Pancreas (tissue), 10 donors: ENCODE results near the gene TRIM66. TPM values are rescaled to one million over a fixed set of nuclear protein-coding genes. Genes with fewer than 3 reads are reported as not detected.

Experiments
- ATAC-seq, 4 donors: fragments of 200-7000 bp; cut with Tn5 transposase; one replicate each; pipeline versions ENCODE4 v1.8.0 to v1.9.1; 2020; ENCODE audit warnings: mild to moderate bottlenecking in 4 of 4, moderate library complexity in 4 of 4
- DNase-seq, 6 donors: peaks; one replicate each; pipeline ENCODE4 v3.0.0-alpha.2; 2020
- FAIRE-seq: peaks from 2 replicates; lab custom pipeline; 2012; peaks lifted over from hg19 to GRCh38; lab: Jason Lieb, UNC
- H3K27ac ChIP-seq, 4 donors: fragments of 200-600 bp; sonication (generic); 1 replicate in 3 of 4; 2 replicates in 1 of 4; pipeline versions ENCODE4 v1.5.0 to v1.8.0; 2020
- H3K27me3 ChIP-seq, 4 donors: fragments of 200-600 bp; one replicate each; pipeline ENCODE4 v1.8.0; 2021
- H3K36me3 ChIP-seq, 3 donors: fragments of 200-600 bp; sonication (generic) in 1 of 3; one replicate each; pipeline versions ENCODE4 v1.5.0 to v1.8.0; 2020 to 2021
- H3K4me1 ChIP-seq, 3 donors: fragments of 200-600 bp; one replicate each; pipeline ENCODE4 v1.8.0; 2021
- H3K4me3 ChIP-seq, 4 donors: fragments of 200-600 bp; sonication (generic) in 2 of 4; one replicate each; pipeline versions ENCODE4 v1.5.0 to v1.8.0; 2020 to 2021
- H3K9me3 ChIP-seq, 4 donors: fragments of 200-600 bp; one replicate each; pipeline ENCODE4 v1.8.0; 2021
- WGBS, 2 donors: extraction: QIAGEN DNeasy Blood & Tissue Kit; methylation state at CpG; one replicate each; pipeline ENCODE4 v1.1.7; 2013; 5-methylcytosine and 5-hydroxymethylcytosine counted together
- intact Hi-C, 3 donors: fragments of 100-400 bp; cut with DNase I; formaldehyde crosslinking; loops; one replicate each; pipeline versions ENCODE4 v1.11.1 to v1.14.2; 2022
- polyA plus RNA-seq, 2 donors: library from polyadenylated mRNA; stranded (reverse); fragments of 200-250 nt; gene quantifications; one replicate each; pipeline ENCODE4 v1.2.3, GENCODE V29; 2013
- total RNA-seq, 6 donors: library from RNA; stranded (reverse); fragmentation: NEBNext Ultra II Directional in 4 of 6; extraction: Animal tissue kit (Norgen Biotek cat#: 25700) in 4 of 6; gene quantifications; one replicate each; pipeline versions ENCODE4 v1.2.1 to v1.2.4, GENCODE V29; 2021 to 2023
- TF ChIP-seq, protein P1 (sequence below), 4 donors: fragments of 200-600 bp; sonication (generic) in 3 of 4; IDR thresholded peaks; one replicate each; pipeline versions ENCODE4 v1.5.0 to v1.8.0; 2021; ENCODE audit warnings: antibody characterized with exemption in 4 of 4
- donor health status: healthy with polysubstance abuse.
- donor health status: DM: no; HTN: no; CAD: no; lungs with moderate emphysema.
- donor health status: DM: no; HTN: no; CAD: no.
- donor health status: control.
- donor health status: control.
- donor health status: Bipolar disorder and iron deficiency.
- donor health status: DM: yes; HTN: yes; CAD: no.
- donor health status: DM: no; HTN: no; CAD: no.
- donor health status: DM: no; HTN: no; CAD: no.
- donor health status: DM: yes; HTN: yes; CAD: no.

The TRIM66 gene
- total and polyA plus RNA-seq, 8 donors, result 4.1 to 13.1 (median 9.8) TPM

DNA sequence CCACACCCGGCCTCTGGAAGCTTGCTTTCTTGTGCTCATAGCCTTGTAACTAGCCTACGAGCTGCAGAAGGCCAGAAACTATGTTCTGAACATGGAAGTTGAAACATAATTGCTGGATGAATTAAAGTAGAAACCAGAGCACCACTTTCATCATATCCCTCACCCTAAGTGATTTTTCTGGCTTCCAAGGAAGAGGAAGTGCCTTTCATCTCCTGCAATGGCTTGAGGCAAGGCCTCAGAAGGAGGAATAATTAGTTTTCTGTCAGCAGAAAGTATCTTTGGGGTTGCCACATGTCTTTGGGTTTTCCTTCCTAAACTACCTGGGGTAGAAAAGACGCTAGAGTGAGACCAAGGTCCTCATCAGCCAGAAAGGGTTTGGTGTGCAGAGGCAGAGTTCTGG lies 14.6 kb upstream of the TRIM66 start:
- Histone ChIP-seq H3K27ac (no peak overlapping the region), H3K36me3 (peaks cover 0 to 56% (median 21%) of the 10 kb centered on the region in 3 donors), H3K4me1 (peaks cover 7 to 15% (median 10%) of the 10 kb centered on the region in 3 donors), H3K9me3 (no peaks in the 10 kb centered on the region), H3K4me3 (no peak overlapping the region), H3K27me3 (no peaks in the 10 kb centered on the region)
- intact Hi-C loops, result loop anchor here in 1 of 3 donors (10.0 kb wide), 1 partner anchor 108 kb away; no protein-coding TSS in a partner anchor
- 94 to 95% methylated on average over 3 of the region's 3 CpGs for WGBS, 2 donors
- ATAC-seq (no peak), FAIRE-seq (no peak), DNase-seq (no peak)
- TF ChIP-seq, protein P1, sequence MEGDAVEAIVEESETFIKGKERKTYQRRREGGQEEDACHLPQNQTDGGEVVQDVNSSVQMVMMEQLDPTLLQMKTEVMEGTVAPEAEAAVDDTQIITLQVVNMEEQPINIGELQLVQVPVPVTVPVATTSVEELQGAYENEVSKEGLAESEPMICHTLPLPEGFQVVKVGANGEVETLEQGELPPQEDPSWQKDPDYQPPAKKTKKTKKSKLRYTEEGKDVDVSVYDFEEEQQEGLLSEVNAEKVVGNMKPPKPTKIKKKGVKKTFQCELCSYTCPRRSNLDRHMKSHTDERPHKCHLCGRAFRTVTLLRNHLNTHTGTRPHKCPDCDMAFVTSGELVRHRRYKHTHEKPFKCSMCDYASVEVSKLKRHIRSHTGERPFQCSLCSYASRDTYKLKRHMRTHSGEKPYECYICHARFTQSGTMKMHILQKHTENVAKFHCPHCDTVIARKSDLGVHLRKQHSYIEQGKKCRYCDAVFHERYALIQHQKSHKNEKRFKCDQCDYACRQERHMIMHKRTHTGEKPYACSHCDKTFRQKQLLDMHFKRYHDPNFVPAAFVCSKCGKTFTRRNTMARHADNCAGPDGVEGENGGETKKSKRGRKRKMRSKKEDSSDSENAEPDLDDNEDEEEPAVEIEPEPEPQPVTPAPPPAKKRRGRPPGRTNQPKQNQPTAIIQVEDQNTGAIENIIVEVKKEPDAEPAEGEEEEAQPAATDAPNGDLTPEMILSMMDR (IDR thresholded peaks at IDR 0.05), result no peak

DNA sequence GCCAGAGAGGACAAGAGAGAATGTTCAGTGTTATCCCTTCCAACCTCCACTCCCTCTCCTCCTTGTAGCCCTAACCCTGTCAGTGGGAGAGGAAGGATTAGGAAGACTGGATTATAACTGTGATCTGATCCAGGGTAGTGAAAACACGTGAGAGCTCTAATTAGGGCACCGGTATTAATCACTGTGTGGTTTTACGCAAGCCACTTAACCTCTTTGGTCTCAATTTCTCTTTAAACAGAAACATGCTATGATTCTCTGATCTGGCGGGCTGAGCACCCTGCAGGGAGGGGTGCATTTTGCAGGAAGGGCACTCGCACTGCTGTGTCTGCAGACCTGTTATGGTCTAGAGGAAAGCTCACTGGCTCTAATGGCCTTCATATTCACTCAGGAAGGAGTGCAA lies 11.7 kb upstream of the TRIM66 start:
- DNase-seq (no peak), FAIRE-seq (no peak), ATAC-seq (no peak)
- Histone ChIP-seq H3K4me1 (peaks cover 4 to 8% (median 4%) of the 10 kb centered on the region in 3 donors), H3K36me3 (peaks cover 0 to 56% (median 21%) of the 10 kb centered on the region in 3 donors), H3K27me3 (no peaks in the 10 kb centered on the region), H3K9me3 (no peaks in the 10 kb centered on the region), H3K4me3 (no peak overlapping the region), H3K27ac (no peak overlapping the region)
- 85 to 87% methylated on average over 5 of the region's 5 CpGs for WGBS, 2 donors
- TF ChIP-seq, protein P1 (IDR thresholded peaks at IDR 0.05), result no peak
- intact Hi-C loops, result loop anchor here in 1 of 3 donors (10.0 kb wide), 1 partner anchor 111 kb away; no protein-coding TSS in a partner anchor

DNA sequence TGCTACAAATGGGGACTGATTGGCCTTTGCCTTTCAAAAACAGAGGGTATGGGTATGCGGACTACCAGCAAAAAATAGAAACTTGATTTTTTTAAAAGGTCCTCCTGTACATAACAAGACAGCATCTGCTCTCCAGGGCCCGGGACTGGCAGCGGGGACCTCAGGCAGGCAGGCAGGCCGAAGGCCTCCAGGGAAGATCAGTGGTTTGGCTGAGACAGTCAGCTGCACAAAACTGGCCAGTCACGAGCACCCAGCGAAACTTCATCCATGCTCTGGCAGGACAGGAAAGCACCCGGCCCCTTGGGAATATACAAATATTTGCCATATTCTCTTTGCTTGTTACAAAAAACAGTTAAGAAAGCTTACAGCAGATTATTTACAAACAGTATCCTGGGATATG lies 11.1 kb upstream of the TRIM66 start:
- WGBS, 2 donors, result 89 to 93% methylated on average over 7 of the region's 7 CpGs
- intact Hi-C loops, result loop anchor here in 1 of 3 donors (10.0 kb wide), 1 partner anchor 111 kb away; no protein-coding TSS in a partner anchor
- no peak for ATAC-seq
- FAIRE-seq, result no peak
- Histone ChIP-seq H3K27me3 (no peaks in the 10 kb centered on the region), H3K4me1 (peaks cover 3 to 6% (median 5%) of the 10 kb centered on the region in 3 donors), H3K4me3 (no peak overlapping the region), H3K27ac (no peak overlapping the region), H3K36me3 (peaks cover 0 to 56% (median 21%) of the 10 kb centered on the region in 3 donors), H3K9me3 (no peaks in the 10 kb centered on the region)
- TF ChIP-seq, protein P1 (IDR thresholded peaks at IDR 0.05), result no peak
- DNase-seq, result no peak

DNA sequence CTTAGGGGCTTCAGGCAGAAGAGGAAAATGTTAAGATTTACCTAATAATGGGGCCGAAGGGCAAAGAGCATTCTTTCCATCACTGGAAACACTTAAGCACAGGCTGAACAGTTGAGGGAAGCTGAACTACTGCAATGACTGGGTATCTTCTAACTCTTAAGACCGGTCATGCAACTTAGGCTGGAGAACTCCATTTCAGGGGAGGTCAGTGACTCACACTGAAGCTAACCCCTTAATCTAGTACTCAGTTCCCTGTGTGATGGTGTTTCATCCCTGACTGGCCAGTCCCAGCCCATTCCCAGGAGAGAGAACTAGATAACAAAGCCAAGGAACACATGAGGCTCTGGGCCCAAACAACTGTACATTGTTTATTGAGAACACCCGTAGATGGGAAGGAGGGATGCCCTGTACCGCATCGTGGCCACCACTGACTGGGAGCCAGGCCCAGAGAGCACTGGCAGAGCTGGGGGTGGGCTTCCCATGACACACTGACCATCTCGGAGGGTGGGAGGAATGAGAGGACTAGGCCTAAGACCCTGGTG lies 10.6 kb upstream of the TRIM66 start:
- DNase-seq (no peak), ATAC-seq (no peak), FAIRE-seq (no peak)
- TF ChIP-seq, protein P1 (IDR thresholded peaks at IDR 0.05), result no peak
- 88 to 91% methylated on average over 6 of the region's 6 CpGs for WGBS, 2 donors
- H3K4me3 ChIP-seq, result no peak overlapping the region
- H3K4me1 ChIP-seq, result peaks cover 0 to 7% (median 6%) of the 10 kb centered on the region in 3 donors
- peaks cover 0 to 56% (median 21%) of the 10 kb centered on the region in 3 donors for H3K36me3 ChIP-seq
- H3K27me3 ChIP-seq, result no peaks in the 10 kb centered on the region
- H3K27ac ChIP-seq, result no peak overlapping the region
- no peaks in the 10 kb centered on the region for H3K9me3 ChIP-seq
- intact Hi-C loops, result loop anchor here in 1 of 3 donors (10.0 kb wide), 1 partner anchor 112 kb away; no protein-coding TSS in a partner anchor

DNA sequence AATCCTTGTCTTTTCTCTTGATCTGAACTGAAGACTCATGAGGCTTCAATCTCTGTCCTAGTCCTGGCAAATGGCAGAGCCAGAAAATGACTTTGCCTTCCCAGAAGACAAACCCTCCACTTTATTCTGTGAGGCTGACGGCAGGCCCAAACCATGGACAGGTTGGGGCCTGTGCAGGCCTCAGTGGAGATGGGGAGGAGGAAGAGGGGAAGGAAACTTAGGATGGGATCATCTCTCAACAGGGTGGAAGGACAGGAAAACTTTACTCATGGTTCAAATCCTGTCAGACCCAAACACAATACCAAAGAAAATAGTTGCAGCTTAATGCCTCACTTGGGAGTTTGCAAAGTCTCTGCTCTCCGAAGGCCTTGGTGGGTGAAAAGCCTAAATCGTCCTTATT lies 10.0 kb upstream of the TRIM66 start:
- intact Hi-C loops, result loop anchor here in 1 of 3 donors (10.0 kb wide), 1 partner anchor 112 kb away; no protein-coding TSS in a partner anchor

More for the DNA sequence above, 10.0 kb upstream of the TRIM66 start:
- ATAC-seq (no peak), DNase-seq (no peak), FAIRE-seq (no peak)
- no peak overlapping the region for H3K4me3 ChIP-seq
- H3K36me3 ChIP-seq, result peaks cover 0 to 50% (median 20%) of the 10 kb centered on the region in 3 donors
- TF ChIP-seq, protein P1 (IDR thresholded peaks at IDR 0.05), result no peak
- H3K4me1 ChIP-seq, result peaks cover 5 to 14% (median 10%) of the 10 kb centered on the region in 3 donors
- H3K27me3 ChIP-seq, result no peaks in the 10 kb centered on the region
- no peaks in the 10 kb centered on the region for H3K9me3 ChIP-seq
- 56 to 74% methylated on average over 3 of the region's 3 CpGs for whole genome bisulfite sequencing, 2 donors
- H3K27ac ChIP-seq, result no peak overlapping the region
